ENCODE measurements around the gene TMEM255A.

TMEM255A gene

GRCh38 chrX:120260369-120260768 lies 50.9 kb downstream of the TMEM255A start:
- Histone ChIP-seq H3K36me3 (ENCODE audit: control insufficient read depth, insufficient read depth, low read length, severe bottlenecking) (no peaks in the 10 kb centered on the region), H3K9me3 (ENCODE audit: control insufficient read depth, low read length) (no peaks in the 10 kb centered on the region), H3K4me3 (ENCODE audit: low read length) (no peak overlapping the region), H3K27me3 (replicated peaks; ENCODE audit: control insufficient read depth, insufficient read depth, low read length) (no peaks in the 10 kb centered on the region), H3K4me1 (ENCODE audit: control insufficient read depth, insufficient read depth, low read length) (no peaks in the 10 kb centered on the region), H3K9ac (ENCODE audit: low read length) (no peak overlapping the region)
- no peak for DNase-seq (ENCODE audit: low read depth)

- peaks cover 2% of the 10 kb centered on the region for H3K27me3 ChIP-seq (replicated peaks; ENCODE audit: control insufficient read depth, insufficient read depth, low read length)
- no peak overlapping the region for H3K9ac ChIP-seq (ENCODE audit: low read length)
- H3K36me3 ChIP-seq (ENCODE audit: control insufficient read depth, insufficient read depth, low read length, severe bottlenecking): peaks cover 16% of the 10 kb centered on the region
- no peak overlapping the region for H3K4me3 ChIP-seq (ENCODE audit: low read length)
- no peak for DNase-seq (ENCODE audit: low read depth)
- H3K4me1 ChIP-seq (ENCODE audit: control insufficient read depth, insufficient read depth, low read length): no peaks in the 10 kb centered on the region
- H3K9me3 ChIP-seq (ENCODE audit: control insufficient read depth, low read length): no peaks in the 10 kb centered on the region
Observed at GRCh38 chrX:120253784-120254183, 57.5 kb downstream of the TMEM255A start.

GRCh38 chrX:120251471-120252011 lies 59.7 kb downstream of the TMEM255A start:
- DNase-seq (ENCODE audit: low read depth): peak; percentile 47

DNA sequence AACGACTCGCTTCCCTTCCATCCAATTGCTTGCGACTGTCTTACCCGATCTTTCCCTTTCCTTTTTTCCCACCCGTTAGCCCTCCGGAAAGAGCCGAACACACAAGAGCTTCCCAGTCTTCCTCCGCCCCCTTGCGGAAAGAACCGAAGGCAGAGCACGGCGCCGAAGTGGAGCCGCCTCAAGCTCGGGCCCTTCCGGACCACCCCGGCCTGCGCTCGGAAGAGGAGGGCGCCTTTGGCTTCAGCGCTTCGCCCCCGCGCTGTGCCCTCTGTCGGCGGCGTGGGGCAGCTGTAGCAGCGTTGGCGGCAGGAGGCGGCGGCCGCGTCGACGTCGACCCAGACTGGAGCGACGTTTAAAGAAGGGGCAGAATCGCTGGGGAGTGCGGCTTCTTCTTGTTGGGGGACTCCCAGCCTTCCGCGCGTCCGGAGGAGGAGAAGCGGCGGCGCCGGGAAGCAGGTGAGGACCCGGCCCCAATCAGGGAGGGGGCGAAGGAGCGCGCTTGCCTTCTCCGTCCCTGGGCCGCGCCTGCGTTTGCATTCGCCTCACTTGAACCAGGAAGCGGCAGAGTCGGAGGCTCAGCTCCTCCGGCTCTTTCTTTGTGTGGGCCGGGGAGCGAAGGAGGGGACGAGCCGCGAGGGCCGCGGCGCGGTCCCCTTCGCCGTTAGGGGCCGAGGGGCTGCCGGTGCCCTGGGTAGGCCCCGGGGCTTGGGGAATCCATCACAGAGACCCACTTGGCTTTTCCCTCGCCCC lies 60.6 kb downstream of the TMEM255A start, which contains the start of gene ZBTB33:
TSS of gene ZBTB33 (plus strand) at position 291 of the 750 bp plus-strand sequence. CDS start 2,604 bp downstream, outside the sequence.
- peak; percentile 97 for DNase-seq (ENCODE audit: low read depth)
- Histone ChIP-seq H3K27me3 (replicated peaks; ENCODE audit: control insufficient read depth, insufficient read depth, low read length) (peaks cover 4% of the 10 kb centered on the region), H3K4me3 (ENCODE audit: low read length) (peak within 1 kb of the TSS; percentile 92), H3K9ac (ENCODE audit: low read length) (peak within 1 kb of the TSS; percentile 89), H3K9me3 (ENCODE audit: control insufficient read depth, low read length) (no peaks in the 10 kb centered on the region), H3K36me3 (ENCODE audit: control insufficient read depth, insufficient read depth, low read length, severe bottlenecking) (peaks cover 16% of the 10 kb centered on the region), H3K4me1 (ENCODE audit: control insufficient read depth, insufficient read depth, low read length) (no peaks in the 10 kb centered on the region)

More at GRCh38 chrX:120251471-120252011, 59.7 kb downstream of the TMEM255A start:
- Histone ChIP-seq H3K36me3 (ENCODE audit: control insufficient read depth, insufficient read depth, low read length, severe bottlenecking) (peaks cover 16% of the 10 kb centered on the region), H3K9ac (ENCODE audit: low read length) (peak overlapping the region; percentile 89), H3K4me1 (ENCODE audit: control insufficient read depth, insufficient read depth, low read length) (no peaks in the 10 kb centered on the region), H3K4me3 (ENCODE audit: low read length) (peak overlapping the region; percentile 92), H3K9me3 (ENCODE audit: control insufficient read depth, low read length) (no peaks in the 10 kb centered on the region), H3K27me3 (replicated peaks; ENCODE audit: control insufficient read depth, insufficient read depth, low read length) (peaks cover 2% of the 10 kb centered on the region)

- peak; percentile 72 for DNase-seq (ENCODE audit: low read depth)
- peaks cover 4% of the 10 kb centered on the region for H3K27me3 ChIP-seq (replicated peaks; ENCODE audit: control insufficient read depth, insufficient read depth, low read length)
- peaks cover 5% of the 10 kb centered on the region for H3K4me1 ChIP-seq (ENCODE audit: control insufficient read depth, insufficient read depth, low read length)
- peak overlapping the region; percentile 86 for H3K9ac ChIP-seq (ENCODE audit: low read length)
- peak overlapping the region; percentile 96 for H3K4me3 ChIP-seq (ENCODE audit: low read length)
- no peaks in the 10 kb centered on the region for H3K36me3 ChIP-seq (ENCODE audit: control insufficient read depth, insufficient read depth, low read length, severe bottlenecking)
- H3K9me3 ChIP-seq (ENCODE audit: control insufficient read depth, low read length): no peaks in the 10 kb centered on the region
Observed at GRCh38 chrX:120244735-120245498, 66.3 kb downstream of the TMEM255A start.

GRCh38 chrX:120244395-120244734 lies 66.9 kb downstream of the TMEM255A start:
- DNase-seq (ENCODE audit: low read depth): no peak
- Histone ChIP-seq H3K36me3 (ENCODE audit: control insufficient read depth, insufficient read depth, low read length, severe bottlenecking) (no peaks in the 10 kb centered on the region), H3K4me3 (ENCODE audit: low read length) (peak overlapping the region; percentile 96), H3K9me3 (ENCODE audit: control insufficient read depth, low read length) (no peaks in the 10 kb centered on the region), H3K27me3 (replicated peaks; ENCODE audit: control insufficient read depth, insufficient read depth, low read length) (peaks cover 4% of the 10 kb centered on the region), H3K4me1 (ENCODE audit: control insufficient read depth, insufficient read depth, low read length) (peaks cover 5% of the 10 kb centered on the region), H3K9ac (ENCODE audit: low read length) (peak overlapping the region; percentile 86)

- H3K4me3 ChIP-seq (ENCODE audit: low read length): no peak overlapping the region
- H3K27me3 ChIP-seq (replicated peaks; ENCODE audit: control insufficient read depth, insufficient read depth, low read length): peaks cover 2% of the 10 kb centered on the region
Observed at GRCh38 chrX:120242813-120243212, 68.4 kb downstream of the TMEM255A start.

DNA sequence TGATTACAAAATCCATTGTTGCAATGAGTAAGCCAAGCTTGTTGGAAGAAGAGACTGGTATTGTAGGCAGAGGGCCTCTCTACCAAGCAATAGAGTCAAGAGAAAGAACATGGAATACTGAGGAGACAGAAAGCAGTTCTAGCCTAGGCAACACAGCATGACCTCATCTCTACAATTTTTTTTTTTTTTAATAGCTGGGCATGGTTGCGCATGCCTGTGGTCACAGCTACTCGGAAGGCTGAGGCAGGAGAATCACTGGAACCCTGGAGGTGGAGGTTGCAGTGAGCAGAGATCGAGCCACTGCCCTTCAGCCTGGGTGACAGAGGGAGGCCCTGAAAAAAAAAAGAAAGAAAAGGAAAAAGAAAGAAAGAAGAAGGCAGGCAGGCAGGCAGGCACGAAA lies 72.3 kb downstream of the TMEM255A start:
- Histone ChIP-seq H3K36me3 (ENCODE audit: control insufficient read depth, insufficient read depth, low read length, severe bottlenecking) (no peaks in the 10 kb centered on the region), H3K27me3 (replicated peaks; ENCODE audit: control insufficient read depth, insufficient read depth, low read length) (no peaks in the 10 kb centered on the region), H3K9ac (ENCODE audit: low read length) (no peak overlapping the region), H3K4me3 (ENCODE audit: low read length) (no peak overlapping the region), H3K9me3 (ENCODE audit: control insufficient read depth, low read length) (no peaks in the 10 kb centered on the region), H3K4me1 (ENCODE audit: control insufficient read depth, insufficient read depth, low read length) (peaks cover 3% of the 10 kb centered on the region)
- no peak for DNase-seq (ENCODE audit: low read depth)

More at GRCh38 chrX:120242813-120243212, 68.4 kb downstream of the TMEM255A start:
- no peaks in the 10 kb centered on the region for H3K9me3 ChIP-seq (ENCODE audit: control insufficient read depth, low read length)
- peaks cover 5% of the 10 kb centered on the region for H3K4me1 ChIP-seq (ENCODE audit: control insufficient read depth, insufficient read depth, low read length)
- H3K9ac ChIP-seq (ENCODE audit: low read length): no peak overlapping the region
- H3K36me3 ChIP-seq (ENCODE audit: control insufficient read depth, insufficient read depth, low read length, severe bottlenecking): no peaks in the 10 kb centered on the region
- DNase-seq (ENCODE audit: low read depth): no peak

DNA sequence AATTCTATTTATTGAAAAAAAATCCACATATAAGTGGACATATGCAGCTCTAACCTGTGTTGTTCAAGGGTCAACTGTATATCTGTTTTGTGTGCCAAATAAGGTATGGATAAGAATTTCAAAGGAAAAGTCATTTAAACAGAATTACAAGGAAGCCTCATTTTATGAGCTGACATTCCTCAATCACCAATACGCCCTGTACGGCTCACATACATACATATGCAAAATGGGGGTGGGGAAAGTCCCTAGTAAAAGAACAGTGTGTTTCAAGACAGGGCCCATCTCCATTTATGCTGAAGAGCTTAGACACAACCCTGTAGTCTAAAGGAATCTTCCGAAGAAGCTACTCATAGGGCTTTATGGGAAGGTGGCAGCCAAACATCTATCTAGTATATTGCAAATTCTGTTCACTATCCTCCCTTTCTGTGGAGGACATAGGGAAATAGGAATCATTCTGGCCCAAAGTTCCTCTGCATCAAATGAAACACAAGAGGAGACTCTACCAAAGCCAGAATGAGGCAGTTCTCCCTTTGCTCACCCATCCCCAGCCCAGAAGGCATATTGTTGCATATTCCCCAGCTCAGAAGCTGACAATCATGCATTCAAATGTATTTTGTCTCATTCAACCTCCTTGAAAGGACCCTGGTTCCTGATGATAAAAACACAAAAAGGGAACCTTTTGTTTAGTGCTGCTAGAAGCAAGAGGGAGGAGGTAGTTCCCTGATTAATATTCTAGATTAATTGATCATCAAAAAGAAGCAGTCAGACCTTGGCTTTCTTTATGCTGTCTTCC lies 74.4 kb downstream of the TMEM255A start:
- DNase-seq (ENCODE audit: low read depth): no peak
- Histone ChIP-seq H3K27me3 (replicated peaks; ENCODE audit: control insufficient read depth, insufficient read depth, low read length) (no peaks in the 10 kb centered on the region), H3K9me3 (ENCODE audit: control insufficient read depth, low read length) (no peaks in the 10 kb centered on the region), H3K36me3 (ENCODE audit: control insufficient read depth, insufficient read depth, low read length, severe bottlenecking) (no peaks in the 10 kb centered on the region), H3K4me3 (ENCODE audit: low read length) (no peak overlapping the region), H3K4me1 (ENCODE audit: control insufficient read depth, insufficient read depth, low read length) (no peaks in the 10 kb centered on the region), H3K9ac (ENCODE audit: low read length) (no peak overlapping the region)

DNA sequence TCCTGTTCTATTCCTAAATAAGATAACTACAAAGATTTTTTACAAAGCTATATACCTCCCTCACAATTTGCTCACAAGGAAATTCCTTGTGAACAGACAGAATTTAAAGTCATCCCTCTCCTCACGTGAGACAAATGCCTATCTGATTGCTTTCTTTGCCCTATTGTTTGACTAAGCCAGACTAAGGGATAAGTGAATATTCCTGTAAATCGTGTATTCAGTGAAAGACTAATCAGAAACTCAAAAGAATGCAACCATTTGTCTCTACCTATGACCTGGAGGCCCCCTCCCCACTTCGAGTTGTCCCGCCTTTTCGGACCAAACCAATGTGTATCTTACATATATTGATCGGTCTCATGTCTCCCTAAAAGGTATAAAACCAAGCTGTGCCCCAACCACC lies 76.0 kb downstream of the TMEM255A start:
- no peaks in the 10 kb centered on the region for H3K9me3 ChIP-seq (ENCODE audit: control insufficient read depth, low read length)
- H3K27me3 ChIP-seq (replicated peaks; ENCODE audit: control insufficient read depth, insufficient read depth, low read length): no peaks in the 10 kb centered on the region
- H3K4me1 ChIP-seq (ENCODE audit: control insufficient read depth, insufficient read depth, low read length): no peaks in the 10 kb centered on the region
- no peaks in the 10 kb centered on the region for H3K36me3 ChIP-seq (ENCODE audit: control insufficient read depth, insufficient read depth, low read length, severe bottlenecking)
- no peak overlapping the region for H3K9ac ChIP-seq (ENCODE audit: low read length)
- no peak for DNase-seq (ENCODE audit: low read depth)
- no peak overlapping the region for H3K4me3 ChIP-seq (ENCODE audit: low read length)
